ENCODE data around the gene ASTN1. TPM values are rescaled to one million over a fixed set of nuclear protein-coding genes. Genes with fewer than 3 reads are reported as not detected.

The ASTN1 gene
- total and polyA plus RNA-seq, 2 of the 4 experiments (the other 2 are of a cell fraction), result under 0.01 to 0.07 TPM

DNA sequence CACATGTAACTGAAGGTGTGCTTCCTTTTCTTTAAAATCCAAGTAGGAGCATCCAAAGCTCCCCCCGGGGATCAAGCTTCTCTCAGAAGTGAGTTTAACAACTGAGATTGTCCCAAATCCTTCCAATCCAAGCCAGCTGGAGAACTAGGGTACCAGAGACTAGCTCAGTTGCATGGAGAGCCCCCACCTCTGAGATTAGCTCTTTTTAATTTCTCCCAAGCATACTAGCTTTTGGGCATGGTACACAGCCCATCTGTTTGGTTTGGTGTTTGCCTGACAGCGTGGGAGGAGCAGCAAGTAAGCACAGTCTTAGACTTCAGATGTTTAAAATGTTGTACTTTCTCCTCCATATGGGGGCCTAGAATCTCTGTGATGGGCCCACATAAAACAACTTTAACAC is 142.8 kb downstream of the ASTN1 start:
- no peaks in the 10 kb centered on the region for H4K20me1 ChIP-seq (ENCODE audit: insufficient read depth, low read length)
- H2AFZ ChIP-seq (replicated peaks; ENCODE audit: low read length, poor library complexity), result no peak overlapping the region
- DNase-seq (no peak), ATAC-seq (ENCODE audit: low read depth) (no peak)
- no peak overlapping the region for H4K8ac ChIP-seq (ENCODE audit: low read depth in 2 of 2, low read length in 2 of 2)
- no peak overlapping the region for H3K4me3 ChIP-seq (ENCODE audit: insufficient read depth, low read depth, low read length)
- ChIA-PET POLR2A (ENCODE audit: unreplicated experiment) (no interaction called here), CTCF (no interaction called here)
- no peaks in the 10 kb centered on the region for H3K27me3 ChIP-seq (ENCODE audit: control insufficient read depth, insufficient read depth, low read length)
- H2BK15ac ChIP-seq (ENCODE audit: low read depth, low read length), result no peak overlapping the region
- H3K56ac ChIP-seq (ENCODE audit: extremely low read depth, insufficient read depth, low read length), result no peak overlapping the region
- H3K4me1 ChIP-seq (ENCODE audit: control insufficient read depth, insufficient read depth, low read length), result no peaks in the 10 kb centered on the region
- H2AK5ac ChIP-seq (ENCODE audit: low read depth, low read length), result no peak overlapping the region
- H3K9ac ChIP-seq (ENCODE audit: low read depth, low read length), result no peak overlapping the region
- no peak overlapping the region for H2BK5ac ChIP-seq (ENCODE audit: low read depth, low read length, poor library complexity, severe bottlenecking)
- TF ChIP-seq, protein P1, sequence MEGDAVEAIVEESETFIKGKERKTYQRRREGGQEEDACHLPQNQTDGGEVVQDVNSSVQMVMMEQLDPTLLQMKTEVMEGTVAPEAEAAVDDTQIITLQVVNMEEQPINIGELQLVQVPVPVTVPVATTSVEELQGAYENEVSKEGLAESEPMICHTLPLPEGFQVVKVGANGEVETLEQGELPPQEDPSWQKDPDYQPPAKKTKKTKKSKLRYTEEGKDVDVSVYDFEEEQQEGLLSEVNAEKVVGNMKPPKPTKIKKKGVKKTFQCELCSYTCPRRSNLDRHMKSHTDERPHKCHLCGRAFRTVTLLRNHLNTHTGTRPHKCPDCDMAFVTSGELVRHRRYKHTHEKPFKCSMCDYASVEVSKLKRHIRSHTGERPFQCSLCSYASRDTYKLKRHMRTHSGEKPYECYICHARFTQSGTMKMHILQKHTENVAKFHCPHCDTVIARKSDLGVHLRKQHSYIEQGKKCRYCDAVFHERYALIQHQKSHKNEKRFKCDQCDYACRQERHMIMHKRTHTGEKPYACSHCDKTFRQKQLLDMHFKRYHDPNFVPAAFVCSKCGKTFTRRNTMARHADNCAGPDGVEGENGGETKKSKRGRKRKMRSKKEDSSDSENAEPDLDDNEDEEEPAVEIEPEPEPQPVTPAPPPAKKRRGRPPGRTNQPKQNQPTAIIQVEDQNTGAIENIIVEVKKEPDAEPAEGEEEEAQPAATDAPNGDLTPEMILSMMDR (conservative IDR thresholded peaks at IDR 0.05; ENCODE audit: low read depth, low read length), result no peak
- TF ChIP-seq, protein P2, sequence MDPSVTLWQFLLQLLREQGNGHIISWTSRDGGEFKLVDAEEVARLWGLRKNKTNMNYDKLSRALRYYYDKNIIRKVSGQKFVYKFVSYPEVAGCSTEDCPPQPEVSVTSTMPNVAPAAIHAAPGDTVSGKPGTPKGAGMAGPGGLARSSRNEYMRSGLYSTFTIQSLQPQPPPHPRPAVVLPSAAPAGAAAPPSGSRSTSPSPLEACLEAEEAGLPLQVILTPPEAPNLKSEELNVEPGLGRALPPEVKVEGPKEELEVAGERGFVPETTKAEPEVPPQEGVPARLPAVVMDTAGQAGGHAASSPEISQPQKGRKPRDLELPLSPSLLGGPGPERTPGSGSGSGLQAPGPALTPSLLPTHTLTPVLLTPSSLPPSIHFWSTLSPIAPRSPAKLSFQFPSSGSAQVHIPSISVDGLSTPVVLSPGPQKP (IDR thresholded peaks at IDR 0.05; ENCODE audit: borderline replicate concordance, low read depth, low read length), result no peak
- TF ChIP-seq SMC3 (IDR thresholded peaks at IDR 0.05; ENCODE audit: low read depth, low read length) (no peak), NFE2L2 (IDR thresholded peaks at IDR 0.05; ENCODE audit: low read depth, low read length) (no peak), RFX5 (IDR thresholded peaks at IDR 0.05; ENCODE audit: low read depth, low read length) (no peak), RAD21 (IDR thresholded peaks at IDR 0.05; ENCODE audit: low read length) (no peak), CEBPB (IDR thresholded peaks at IDR 0.05; ENCODE audit: low read depth, low read length) (no peak), MAFK (IDR thresholded peaks at IDR 0.05; ENCODE audit: low read depth, low read length) (no peak), MXI1 (IDR thresholded peaks at IDR 0.05; ENCODE audit: borderline replicate concordance, low read depth, low read length) (no peak), CHD1 (IDR thresholded peaks at IDR 0.05; ENCODE audit: low read depth, low read length) (no peak), POLR2A (IDR thresholded peaks at IDR 0.05; ENCODE audit: low read depth, low read length) (no peak), BHLHE40 (IDR thresholded peaks at IDR 0.05; ENCODE audit: low read depth, low read length) (no peak), FOS (IDR thresholded peaks at IDR 0.05; ENCODE audit: low read depth, low read length) (no peak), RCOR1 (IDR thresholded peaks at IDR 0.05; ENCODE audit: insufficient replicate concordance, low read length) (no peak), MAZ (IDR thresholded peaks at IDR 0.05; ENCODE audit: borderline replicate concordance, low read depth, low read length) (no peak)
- TF ChIP-seq, protein P3, sequence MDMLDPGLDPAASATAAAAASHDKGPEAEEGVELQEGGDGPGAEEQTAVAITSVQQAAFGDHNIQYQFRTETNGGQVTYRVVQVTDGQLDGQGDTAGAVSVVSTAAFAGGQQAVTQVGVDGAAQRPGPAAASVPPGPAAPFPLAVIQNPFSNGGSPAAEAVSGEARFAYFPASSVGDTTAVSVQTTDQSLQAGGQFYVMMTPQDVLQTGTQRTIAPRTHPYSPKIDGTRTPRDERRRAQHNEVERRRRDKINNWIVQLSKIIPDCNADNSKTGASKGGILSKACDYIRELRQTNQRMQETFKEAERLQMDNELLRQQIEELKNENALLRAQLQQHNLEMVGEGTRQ (IDR thresholded peaks at IDR 0.05; ENCODE audit: low read depth, low read length), result no peak
- no peak overlapping the region for H4K5ac ChIP-seq (ENCODE audit: low read depth, low read length)
- in situ Hi-C loops (cut with MboI; ENCODE audit: low sequenced_read_pairs) (no loop called here), dilution Hi-C loops (cut with HindIII; ENCODE audit: low sequenced_read_pairs, unreplicated experiment) (no loop called here), intact Hi-C loops (cut with micrococcal nuclease) (no loop called here)
- no peak overlapping the region for H3K4ac ChIP-seq (ENCODE audit: low read depth, low read length)
- no peak overlapping the region for H3K18ac ChIP-seq (ENCODE audit: low read depth, low read length)
- no peak overlapping the region for H2AK9ac ChIP-seq (replicated peaks; ENCODE audit: low read depth, low read length, poor library complexity)
- no TSS peak for BruUV-seq (replicated peaks)
- H3K9me1 ChIP-seq (ENCODE audit: insufficient read depth, low read length), result no peaks in the 10 kb centered on the region
- H3K4me2 ChIP-seq (ENCODE audit: low read depth, low read length), result no peak overlapping the region
- no peak overlapping the region for H3K27ac ChIP-seq (ENCODE audit: insufficient read depth, low read length)
- H3K36me3 ChIP-seq (ENCODE audit: control insufficient read depth, insufficient read depth, low read length), result no peaks in the 10 kb centered on the region
- no peaks in the 10 kb centered on the region for H3K9me3 ChIP-seq (ENCODE audit: control insufficient read depth, insufficient read depth, low read length)
- no peak overlapping the region for H3K23ac ChIP-seq (ENCODE audit: low read depth, low read length)
- WGBS, 2 experiments (ENCODE audit: extremely low coverage in 2 of 2, insufficient read length in 1 of 2), result 33% methylated on average over 1 of the region's 2 CpGs; no CpG with 5 or more reads in 1 of the 2 experiments
- H3K14ac ChIP-seq (replicated peaks; ENCODE audit: low read depth, low read length), result no peak overlapping the region
- no peaks in the 10 kb centered on the region for H3K79me1 ChIP-seq (ENCODE audit: low read depth in 1 of 2, low read length in 2 of 2)
- H4K91ac ChIP-seq (ENCODE audit: insufficient read depth, low read depth, low read length), result no peak overlapping the region
- H2BK20ac ChIP-seq (ENCODE audit: low read depth, low read length), result no peak overlapping the region
- no peak overlapping the region for H2BK120ac ChIP-seq (ENCODE audit: low read depth, low read length)

All from IMR-90 (cell line).